ENCODE results near the gene LYZL1. TPM values are rescaled to one million over a fixed set of nuclear protein-coding genes. Genes with fewer than 3 reads are reported as not detected.

LYZL1 gene
- total and polyA plus RNA-seq, 8 donors: not detected

- no peaks in the 10 kb centered on the region for H3K4me1 ChIP-seq
- ATAC-seq (no peak), DNase-seq (no peak)
- H3K36me3 ChIP-seq: no peaks in the 10 kb centered on the region
- no peaks in the 10 kb centered on the region for H3K9me3 ChIP-seq
- intact Hi-C loops (cut with DNase I): no loop called here
- TF ChIP-seq, protein P1, sequence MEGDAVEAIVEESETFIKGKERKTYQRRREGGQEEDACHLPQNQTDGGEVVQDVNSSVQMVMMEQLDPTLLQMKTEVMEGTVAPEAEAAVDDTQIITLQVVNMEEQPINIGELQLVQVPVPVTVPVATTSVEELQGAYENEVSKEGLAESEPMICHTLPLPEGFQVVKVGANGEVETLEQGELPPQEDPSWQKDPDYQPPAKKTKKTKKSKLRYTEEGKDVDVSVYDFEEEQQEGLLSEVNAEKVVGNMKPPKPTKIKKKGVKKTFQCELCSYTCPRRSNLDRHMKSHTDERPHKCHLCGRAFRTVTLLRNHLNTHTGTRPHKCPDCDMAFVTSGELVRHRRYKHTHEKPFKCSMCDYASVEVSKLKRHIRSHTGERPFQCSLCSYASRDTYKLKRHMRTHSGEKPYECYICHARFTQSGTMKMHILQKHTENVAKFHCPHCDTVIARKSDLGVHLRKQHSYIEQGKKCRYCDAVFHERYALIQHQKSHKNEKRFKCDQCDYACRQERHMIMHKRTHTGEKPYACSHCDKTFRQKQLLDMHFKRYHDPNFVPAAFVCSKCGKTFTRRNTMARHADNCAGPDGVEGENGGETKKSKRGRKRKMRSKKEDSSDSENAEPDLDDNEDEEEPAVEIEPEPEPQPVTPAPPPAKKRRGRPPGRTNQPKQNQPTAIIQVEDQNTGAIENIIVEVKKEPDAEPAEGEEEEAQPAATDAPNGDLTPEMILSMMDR (IDR thresholded peaks at IDR 0.05): no peak
- peaks cover 0 to 4% of the 10 kb centered on the region in 2 donors for H3K27me3 ChIP-seq
- no peak overlapping the region for H3K4me3 ChIP-seq
- H3K27ac ChIP-seq: no peak overlapping the region
Measured at GRCh38 chr10:29324220-29324841, 35.5 kb downstream of the LYZL1 start.

DNA sequence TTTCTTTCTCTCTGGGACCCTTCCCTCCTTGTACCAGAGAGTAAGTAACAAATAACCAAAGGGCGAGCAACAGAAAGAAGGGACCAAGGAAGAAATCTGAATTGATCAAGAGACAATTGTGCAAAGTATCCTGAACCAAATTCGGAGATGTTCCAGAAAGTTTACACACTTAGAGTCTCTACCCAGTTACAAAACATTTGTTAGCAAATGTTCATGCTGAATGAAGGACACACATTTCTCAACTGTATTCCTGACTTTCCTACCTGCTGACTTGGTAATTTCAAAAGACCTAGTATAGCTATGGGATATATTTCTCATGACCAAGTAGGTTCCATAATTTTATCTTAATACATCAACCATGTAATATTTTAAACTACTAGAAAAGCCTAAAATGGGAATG is 37.4 kb downstream of the LYZL1 start:
- Histone ChIP-seq H3K36me3 (no peaks in the 10 kb centered on the region), H3K4me3 (no peak overlapping the region), H3K4me1 (no peaks in the 10 kb centered on the region), H3K27me3 (no peaks in the 10 kb centered on the region), H3K9me3 (no peaks in the 10 kb centered on the region), H3K27ac (no peak overlapping the region)
- ATAC-seq: no peak
- TF ChIP-seq, protein P1 (IDR thresholded peaks at IDR 0.05): no peak
- intact Hi-C loops (cut with DNase I): no loop called here
- DNase-seq: no peak

GRCh38 chr10:29326886-29327745 is 38.2 kb downstream of the LYZL1 start:
- Histone ChIP-seq H3K4me3 (no peak overlapping the region), H3K36me3 (no peaks in the 10 kb centered on the region), H3K9me3 (no peaks in the 10 kb centered on the region), H3K4me1 (no peaks in the 10 kb centered on the region), H3K27me3 (no peaks in the 10 kb centered on the region), H3K27ac (no peak overlapping the region)
- TF ChIP-seq, protein P1 (IDR thresholded peaks at IDR 0.05): no peak
- ATAC-seq: no peak
- intact Hi-C loops (cut with DNase I): no loop called here
- DNase-seq: no peak

DNA sequence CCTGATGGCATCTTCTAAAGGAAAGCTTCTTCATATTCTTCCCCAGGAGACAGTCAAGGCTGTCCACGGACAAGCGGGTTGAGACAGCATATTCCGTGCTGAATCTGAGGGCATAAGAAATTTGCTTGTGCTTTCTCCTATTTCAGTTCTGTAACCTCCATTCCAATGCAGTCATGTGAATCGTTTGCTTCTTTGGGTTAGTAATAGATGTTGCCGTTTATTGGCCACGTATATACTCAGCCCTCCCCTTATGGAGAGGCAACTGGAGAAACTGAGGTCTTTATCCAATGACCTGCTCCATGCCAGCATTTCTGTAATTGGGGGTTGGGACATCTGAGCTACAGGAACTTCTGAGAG is 38.9 kb downstream of the LYZL1 start:
- Histone ChIP-seq H3K4me3 (no peak overlapping the region), H3K27ac (no peak overlapping the region), H3K4me1 (no peaks in the 10 kb centered on the region), H3K27me3 (no peaks in the 10 kb centered on the region), H3K9me3 (no peaks in the 10 kb centered on the region), H3K36me3 (no peaks in the 10 kb centered on the region)
- DNase-seq: no peak
- intact Hi-C loops (cut with DNase I): no loop called here
- ATAC-seq: no peak
- TF ChIP-seq, protein P1 (IDR thresholded peaks at IDR 0.05): no peak

DNA sequence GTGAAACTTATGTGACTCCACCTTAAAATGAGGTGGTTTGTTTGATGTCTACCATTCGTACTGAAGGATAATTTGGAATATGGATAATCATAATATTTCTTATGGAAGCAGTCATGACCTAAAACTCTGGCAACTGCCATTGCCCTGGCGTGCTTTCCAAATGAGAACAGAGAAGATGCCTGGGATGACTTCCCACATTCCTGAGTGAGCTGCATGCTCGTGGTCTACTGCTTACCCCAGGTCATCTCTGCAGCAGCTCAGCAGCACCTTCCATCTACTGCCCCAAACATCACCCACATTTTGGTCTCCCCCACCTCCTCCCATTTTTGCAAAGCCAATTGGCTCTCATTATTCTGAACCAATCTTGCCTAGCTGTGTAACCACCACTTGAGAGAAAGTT is 40.1 kb downstream of the LYZL1 start:
- Histone ChIP-seq H3K27ac (no peak overlapping the region), H3K4me3 (no peak overlapping the region), H3K27me3 (no peaks in the 10 kb centered on the region), H3K4me1 (no peaks in the 10 kb centered on the region), H3K9me3 (no peaks in the 10 kb centered on the region), H3K36me3 (no peaks in the 10 kb centered on the region)
- DNase-seq: no peak
- TF ChIP-seq, protein P1 (IDR thresholded peaks at IDR 0.05): no peak
- intact Hi-C loops (cut with DNase I): no loop called here
- ATAC-seq: peak; percentile 61
